Adrenal gland (tissue), 5 donors: ENCODE data around the gene ZNF133.

Experiments
- POLR2A ChIP-seq, 2 donors: fragments of 450-650 bp; IDR thresholded peaks; one replicate each; pipeline ENCODE4 v1.6.1; 2017; ENCODE audit warnings: antibody characterized with exemption in 2 of 2, mild to moderate bottlenecking in 2 of 2, moderate library complexity in 1 of 2
- TF ChIP-seq, protein P1 (sequence below), 6 experiments: fragments of 450-650 bp in 4 of 6; fragments of 200-600 bp in 2 of 6; sonication (generic) in 1 of 6; IDR thresholded peaks; 1 replicate in 5 of 6; 2 replicates in 1 of 6; pipeline versions ENCODE4 v1.5.1 to v1.8.0; 2016 to 2021; ENCODE audit warnings: antibody characterized with exemption in 6 of 6, mild to moderate bottlenecking in 2 of 6, moderate library complexity in 1 of 6
- donor health status: DM: no; HTN: no; CAD: no.

DNA sequence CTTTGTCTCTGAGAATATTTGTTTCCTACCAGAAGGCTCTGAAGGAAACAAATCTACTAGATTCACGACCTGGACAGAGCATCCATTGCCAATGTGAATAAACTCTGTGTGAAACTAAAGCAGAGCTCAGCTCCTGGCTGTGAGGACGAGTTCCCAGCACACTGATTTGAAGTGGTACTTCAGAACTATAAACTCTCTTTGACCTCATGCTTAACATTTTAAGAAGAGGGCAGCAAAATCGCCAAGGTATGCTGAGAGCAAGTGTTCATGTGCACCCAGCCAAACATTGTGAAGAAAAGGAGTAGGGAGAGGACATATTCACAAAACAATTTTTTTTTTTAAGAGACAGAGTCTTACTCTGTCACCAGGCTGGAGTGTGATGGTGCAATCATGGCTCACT lies 33.7 kb upstream of the ZNF133 start:
- TF ChIP-seq, protein P1, sequence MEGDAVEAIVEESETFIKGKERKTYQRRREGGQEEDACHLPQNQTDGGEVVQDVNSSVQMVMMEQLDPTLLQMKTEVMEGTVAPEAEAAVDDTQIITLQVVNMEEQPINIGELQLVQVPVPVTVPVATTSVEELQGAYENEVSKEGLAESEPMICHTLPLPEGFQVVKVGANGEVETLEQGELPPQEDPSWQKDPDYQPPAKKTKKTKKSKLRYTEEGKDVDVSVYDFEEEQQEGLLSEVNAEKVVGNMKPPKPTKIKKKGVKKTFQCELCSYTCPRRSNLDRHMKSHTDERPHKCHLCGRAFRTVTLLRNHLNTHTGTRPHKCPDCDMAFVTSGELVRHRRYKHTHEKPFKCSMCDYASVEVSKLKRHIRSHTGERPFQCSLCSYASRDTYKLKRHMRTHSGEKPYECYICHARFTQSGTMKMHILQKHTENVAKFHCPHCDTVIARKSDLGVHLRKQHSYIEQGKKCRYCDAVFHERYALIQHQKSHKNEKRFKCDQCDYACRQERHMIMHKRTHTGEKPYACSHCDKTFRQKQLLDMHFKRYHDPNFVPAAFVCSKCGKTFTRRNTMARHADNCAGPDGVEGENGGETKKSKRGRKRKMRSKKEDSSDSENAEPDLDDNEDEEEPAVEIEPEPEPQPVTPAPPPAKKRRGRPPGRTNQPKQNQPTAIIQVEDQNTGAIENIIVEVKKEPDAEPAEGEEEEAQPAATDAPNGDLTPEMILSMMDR (IDR thresholded peaks at IDR 0.05), result no peak
- no peak for TF ChIP-seq POLR2A (IDR thresholded peaks at IDR 0.05)
